ENCODE results near the gene GUCA1A. TPM values are rescaled to one million over a fixed set of nuclear protein-coding genes. Genes with fewer than 3 reads are reported as not detected.

The GUCA1A gene
- total RNA-seq, 1 experiment from 2014 or later, result not detected

DNA sequence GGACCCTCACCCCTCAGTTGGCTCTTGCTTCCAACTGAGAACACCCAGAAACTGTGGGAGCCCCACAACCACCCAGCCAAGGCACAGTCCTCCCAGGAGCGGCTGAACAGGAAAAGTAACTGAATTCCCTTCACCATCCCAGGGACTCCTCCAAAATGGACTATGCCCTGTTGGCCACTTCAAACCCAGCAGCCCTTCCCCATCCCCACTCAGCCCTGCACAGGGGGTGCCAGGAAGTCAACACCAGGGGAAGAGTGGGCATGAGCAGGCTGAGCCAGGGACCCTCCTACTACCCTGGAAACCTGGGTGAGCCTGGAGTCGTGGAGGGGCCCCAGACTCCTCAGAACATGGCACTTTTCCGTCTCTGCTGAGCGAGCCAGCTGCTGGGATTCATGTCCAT is 11.3 kb downstream of the GUCA1A start:
- in situ Hi-C loops (cut with HindIII; ENCODE audit: low pct_unique_long_range_greater_than_20kb, low sequenced_read_pairs) (no loop called here), intact Hi-C loops (cut with micrococcal nuclease; ENCODE audit: unreplicated experiment) (no loop called here)
- ChIA-PET CTCF (no interaction called here), POLR2A (no interaction called here)
- Histone ChIP-seq H3K4me1 (ENCODE audit: control insufficient read depth, insufficient read depth, low read length) (no peaks in the 10 kb centered on the region), H3K27me3 (ENCODE audit: control insufficient read depth, insufficient read depth, low read length) (no peaks in the 10 kb centered on the region), H3K27ac (ENCODE audit: low read length) (no peak overlapping the region), H3K4me3 (ENCODE audit: low read depth in 2 of 2, low read length in 2 of 2) (no peak overlapping the region), H3K36me3 (ENCODE audit: control insufficient read depth, insufficient read depth, low read length) (no peaks in the 10 kb centered on the region), H3K9me3 (ENCODE audit: control insufficient read depth, insufficient read depth, low read depth, low read length) (no peaks in the 10 kb centered on the region)
- TF ChIP-seq CTCF (IDR thresholded peaks at IDR 0.05), result no peak
- TF ChIP-seq POLR2AphosphoS5 (IDR thresholded peaks at IDR 0.05; ENCODE audit: low read depth, low read length), result no peak
- no peak for TF ChIP-seq SIN3A (IDR thresholded peaks at IDR 0.05; ENCODE audit: borderline replicate concordance, insufficient read depth, low read depth, low read length)
- TF ChIP-seq TCF7L2 (IDR thresholded peaks at IDR 0.05; ENCODE audit: low read depth, low read length), result no peak
- TF ChIP-seq, protein P1, sequence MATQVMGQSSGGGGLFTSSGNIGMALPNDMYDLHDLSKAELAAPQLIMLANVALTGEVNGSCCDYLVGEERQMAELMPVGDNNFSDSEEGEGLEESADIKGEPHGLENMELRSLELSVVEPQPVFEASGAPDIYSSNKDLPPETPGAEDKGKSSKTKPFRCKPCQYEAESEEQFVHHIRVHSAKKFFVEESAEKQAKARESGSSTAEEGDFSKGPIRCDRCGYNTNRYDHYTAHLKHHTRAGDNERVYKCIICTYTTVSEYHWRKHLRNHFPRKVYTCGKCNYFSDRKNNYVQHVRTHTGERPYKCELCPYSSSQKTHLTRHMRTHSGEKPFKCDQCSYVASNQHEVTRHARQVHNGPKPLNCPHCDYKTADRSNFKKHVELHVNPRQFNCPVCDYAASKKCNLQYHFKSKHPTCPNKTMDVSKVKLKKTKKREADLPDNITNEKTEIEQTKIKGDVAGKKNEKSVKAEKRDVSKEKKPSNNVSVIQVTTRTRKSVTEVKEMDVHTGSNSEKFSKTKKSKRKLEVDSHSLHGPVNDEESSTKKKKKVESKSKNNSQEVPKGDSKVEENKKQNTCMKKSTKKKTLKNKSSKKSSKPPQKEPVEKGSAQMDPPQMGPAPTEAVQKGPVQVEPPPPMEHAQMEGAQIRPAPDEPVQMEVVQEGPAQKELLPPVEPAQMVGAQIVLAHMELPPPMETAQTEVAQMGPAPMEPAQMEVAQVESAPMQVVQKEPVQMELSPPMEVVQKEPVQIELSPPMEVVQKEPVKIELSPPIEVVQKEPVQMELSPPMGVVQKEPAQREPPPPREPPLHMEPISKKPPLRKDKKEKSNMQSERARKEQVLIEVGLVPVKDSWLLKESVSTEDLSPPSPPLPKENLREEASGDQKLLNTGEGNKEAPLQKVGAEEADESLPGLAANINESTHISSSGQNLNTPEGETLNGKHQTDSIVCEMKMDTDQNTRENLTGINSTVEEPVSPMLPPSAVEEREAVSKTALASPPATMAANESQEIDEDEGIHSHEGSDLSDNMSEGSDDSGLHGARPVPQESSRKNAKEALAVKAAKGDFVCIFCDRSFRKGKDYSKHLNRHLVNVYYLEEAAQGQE (IDR thresholded peaks at IDR 0.05; ENCODE audit: insufficient read depth in 1 of 2, low read depth in 2 of 2, low read length in 1 of 2), result no peak
- BruUV-seq (replicated peaks), result no TSS peak
- no peak for ATAC-seq
- no peak for DNase-seq (ENCODE audit: low read depth, low spot score)

DNA sequence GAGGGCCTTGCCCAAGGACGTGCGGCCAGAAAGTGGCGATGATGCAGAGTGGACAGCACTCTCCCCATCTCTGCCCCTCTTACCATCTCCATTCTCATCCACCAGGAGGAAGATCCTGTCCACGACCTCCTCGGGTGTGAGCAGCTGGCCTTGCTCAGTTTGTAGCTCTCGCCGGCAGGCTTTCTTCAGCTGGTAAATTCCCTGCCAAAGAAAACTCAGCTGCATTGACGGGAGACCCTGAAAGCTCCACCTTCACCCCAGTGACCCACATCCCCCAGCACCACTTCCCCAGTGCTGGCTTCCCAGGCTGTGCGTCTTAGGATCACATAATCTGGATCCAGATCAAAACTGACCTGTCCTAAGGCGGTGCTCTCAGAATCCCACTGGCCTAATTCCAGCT is 12.4 kb downstream of the GUCA1A start:
- Histone ChIP-seq H3K4me1 (ENCODE audit: control insufficient read depth, insufficient read depth, low read length) (no peaks in the 10 kb centered on the region), H3K36me3 (ENCODE audit: control insufficient read depth, insufficient read depth, low read length) (no peaks in the 10 kb centered on the region), H3K27me3 (ENCODE audit: control insufficient read depth, insufficient read depth, low read length) (no peaks in the 10 kb centered on the region), H3K4me3 (ENCODE audit: low read depth in 2 of 2, low read length in 2 of 2) (no peak overlapping the region), H3K9me3 (ENCODE audit: control insufficient read depth, insufficient read depth, low read depth, low read length) (no peaks in the 10 kb centered on the region), H3K27ac (ENCODE audit: low read length) (no peak overlapping the region)
- in situ Hi-C loops (cut with HindIII; ENCODE audit: low pct_unique_long_range_greater_than_20kb, low sequenced_read_pairs), result no loop called here
- ATAC-seq, result no peak
- no TSS peak for BruUV-seq (replicated peaks)
- TF ChIP-seq POLR2AphosphoS5 (IDR thresholded peaks at IDR 0.05; ENCODE audit: low read depth, low read length) (no peak), CTCF (IDR thresholded peaks at IDR 0.05) (no peak), TCF7L2 (IDR thresholded peaks at IDR 0.05; ENCODE audit: low read depth, low read length) (no peak), SIN3A (IDR thresholded peaks at IDR 0.05; ENCODE audit: borderline replicate concordance, insufficient read depth, low read depth, low read length) (no peak)
- TF ChIP-seq, protein P1 (IDR thresholded peaks at IDR 0.05; ENCODE audit: insufficient read depth in 1 of 2, low read depth in 2 of 2, low read length in 1 of 2), result no peak
- DNase-seq (ENCODE audit: low read depth, low spot score), result no peak
- intact Hi-C loops (cut with micrococcal nuclease; ENCODE audit: unreplicated experiment), result no loop called here
- POLR2A ChIA-PET, result no interaction called here
- CTCF ChIA-PET, result no interaction called here

All from Panc1 (cell line).